NB4 (cell line): ENCODE results near the gene TENM4.

ENCODE experiments used
- CTCF ChIP-seq: IDR thresholded peaks from one replicate; pipeline ENCODE4 v1.5.1; 2012; ENCODE audit warnings: low read depth, low read length
- MAX ChIP-seq: IDR thresholded peaks from 2 replicates; pipeline ENCODE4 v1.6.1; 2011; ENCODE audit warnings: low read depth, low read length
- POLR2A ChIP-seq: IDR thresholded peaks from 2 replicates; pipeline ENCODE4 v1.6.1; 2011; ENCODE audit warnings: mild to moderate bottlenecking; ENCODE audit not compliant: insufficient read length; ENCODE audit errors: extremely low read depth

GRCh38 chr11:79011357-79011756 lies 429.5 kb downstream of the TENM4 start:
- TF ChIP-seq POLR2A = no peak
- no peak for TF ChIP-seq CTCF
- TF ChIP-seq MAX = no peak
